ENCODE results near the gene RINL.
"Not testable (repeated sequence)": the region's sequence is repeated elsewhere in the genome, so short reads cannot be mapped to it uniquely, and the experiment has no call there.

RINL gene

GRCh38 chr19:38873400-38873799, 4.7 kb downstream of the RINL start:
- DNase-seq, result not testable (repeated sequence)

GRCh38 chr19:38870612-38871011, 7.5 kb downstream of the RINL start:
- DNase-seq, result no peak

DNA sequence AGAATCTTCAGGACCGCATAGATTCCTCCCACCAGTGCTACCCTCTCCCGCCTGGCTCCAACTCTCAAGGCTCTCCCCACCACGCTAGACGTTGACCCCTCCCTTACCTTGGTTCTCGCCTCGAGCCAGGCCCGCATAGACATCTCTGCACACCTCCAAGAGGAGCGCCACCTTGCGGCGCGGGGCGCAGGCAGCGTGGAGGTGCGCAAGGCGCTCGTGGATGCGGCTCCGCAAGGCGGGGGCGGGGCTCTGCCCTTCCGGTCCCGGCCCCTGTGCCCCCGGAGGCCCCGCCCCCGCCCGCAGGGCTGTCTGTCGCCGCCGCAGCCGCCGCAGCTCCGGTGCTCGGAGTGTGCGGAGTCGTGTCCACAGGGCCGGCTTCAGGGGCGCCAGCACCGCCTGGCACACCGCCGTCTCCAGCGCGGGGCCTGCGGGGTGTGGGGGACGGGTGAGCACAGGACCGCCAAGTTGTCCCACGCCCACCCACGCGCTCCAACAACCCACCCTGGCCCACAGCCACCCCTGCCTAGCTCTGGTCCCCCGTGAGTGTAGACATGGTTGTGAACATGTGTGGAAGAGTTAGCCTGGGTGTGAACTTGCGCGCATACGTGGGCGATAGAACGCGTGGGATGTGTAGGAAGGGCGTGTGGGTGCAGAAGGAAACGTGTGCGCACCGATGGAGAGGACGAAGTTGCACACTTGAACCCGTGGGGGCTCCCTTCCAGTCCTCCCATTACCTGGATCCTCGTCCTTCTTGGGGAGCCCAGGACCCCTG, 8.1 kb downstream of the RINL start:
- peak; percentile 80 for DNase-seq

DNA sequence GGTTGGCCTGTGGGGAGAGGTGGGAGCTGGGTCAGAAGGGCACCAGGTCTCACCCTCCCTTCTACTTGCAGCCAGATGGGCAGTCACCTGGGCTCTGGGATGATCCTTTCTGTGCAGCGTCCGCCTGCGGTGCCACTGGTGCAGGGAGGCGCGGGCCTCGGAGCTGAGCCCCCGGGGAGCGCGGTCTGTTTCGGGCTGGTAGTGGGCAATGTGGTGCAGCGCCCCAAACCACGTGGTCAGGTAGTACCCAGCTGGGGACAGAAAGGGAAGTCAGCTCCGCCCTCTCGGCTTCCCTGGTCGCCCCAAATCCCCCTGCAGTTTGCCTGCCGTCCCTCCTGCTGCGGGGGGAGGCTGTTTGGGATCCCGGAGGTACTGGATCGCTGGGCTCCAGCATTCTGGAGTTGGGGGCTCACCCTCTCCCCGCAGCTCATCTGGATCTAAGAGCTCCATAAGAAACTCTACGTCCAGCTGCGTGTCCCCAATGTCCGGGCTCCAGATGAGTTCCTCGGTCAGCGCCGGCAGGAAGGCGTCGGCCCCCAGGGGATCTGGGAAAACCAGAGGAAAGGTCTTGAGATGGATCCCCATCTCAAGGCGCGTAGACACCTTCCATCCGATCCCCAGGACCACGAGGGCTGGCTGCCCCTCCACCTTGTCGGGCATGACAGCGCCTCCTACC, 8.8 kb downstream of the RINL start:
- DNase-seq, result no peak

DNA sequence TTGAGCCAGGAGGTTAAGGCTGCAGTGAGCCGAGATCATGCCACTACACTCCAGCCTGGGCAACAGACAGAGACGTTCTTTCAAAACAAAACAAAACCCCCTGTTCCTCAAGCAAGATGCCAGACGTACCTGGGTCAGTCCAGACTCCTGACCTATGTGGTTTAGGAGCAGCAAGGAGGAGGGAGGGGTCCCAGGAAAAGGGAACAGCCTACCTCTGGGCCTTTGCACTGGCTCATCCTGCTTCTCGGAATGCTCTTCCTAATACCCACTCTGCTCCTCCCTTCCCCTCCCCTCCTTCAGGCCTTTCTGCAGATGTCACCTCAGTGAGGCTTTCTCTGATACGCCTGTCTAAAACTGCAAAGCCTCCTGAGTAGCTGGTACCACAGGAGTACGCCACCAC, 9.5 kb downstream of the RINL start:
- DNase-seq, result no peak

- no peak for DNase-seq
These were observed 10.8 kb downstream of the RINL start for GRCh38 chr19:38867171-38867780.

GRCh38 chr19:38862321-38863059, 15.6 kb downstream of the RINL start:
- no peak for DNase-seq

- no peak for DNase-seq
These were observed 16.7 kb downstream of the RINL start for GRCh38 chr19:38861368-38861767.

GRCh38 chr19:38859631-38860204, 18.4 kb downstream of the RINL start:
- not testable (repeated sequence) for DNase-seq

GRCh38 chr19:38856813-38857212, 21.3 kb downstream of the RINL start:
- no peak for DNase-seq

- DNase-seq, result not testable (repeated sequence)
These were observed 22.3 kb downstream of the RINL start for GRCh38 chr19:38855751-38856150.

GRCh38 chr19:38854961-38855360, 23.1 kb downstream of the RINL start:
- DNase-seq, result not testable (repeated sequence)

DNA sequence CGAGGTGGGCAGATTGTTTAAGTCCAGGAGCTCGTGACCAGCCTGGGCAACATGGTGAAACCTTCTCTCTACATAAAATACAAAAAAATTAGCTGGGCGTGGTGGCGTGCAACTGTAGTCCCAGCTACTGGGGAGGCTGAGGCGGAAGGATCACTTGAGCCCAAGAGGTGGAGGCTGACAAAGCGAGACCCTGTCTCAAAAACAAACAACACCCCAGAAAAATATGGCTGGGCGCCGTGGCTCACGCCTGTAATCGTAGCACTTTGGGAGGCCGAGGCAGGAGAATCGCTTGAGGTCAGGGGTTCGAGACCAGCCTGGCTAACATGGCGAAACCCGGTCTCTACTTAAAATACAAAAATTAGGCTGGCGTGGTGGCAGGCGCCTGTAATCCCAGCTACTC, 24.9 kb downstream of the RINL start:
- no peak for DNase-seq

- peak; percentile 76 for DNase-seq
These were observed 25.6 kb downstream of the RINL start for GRCh38 chr19:38852231-38853044.

GRCh38 chr19:38851622-38852230, 26.3 kb downstream of the RINL start:
- DNase-seq, result peak; percentile 98

DNA sequence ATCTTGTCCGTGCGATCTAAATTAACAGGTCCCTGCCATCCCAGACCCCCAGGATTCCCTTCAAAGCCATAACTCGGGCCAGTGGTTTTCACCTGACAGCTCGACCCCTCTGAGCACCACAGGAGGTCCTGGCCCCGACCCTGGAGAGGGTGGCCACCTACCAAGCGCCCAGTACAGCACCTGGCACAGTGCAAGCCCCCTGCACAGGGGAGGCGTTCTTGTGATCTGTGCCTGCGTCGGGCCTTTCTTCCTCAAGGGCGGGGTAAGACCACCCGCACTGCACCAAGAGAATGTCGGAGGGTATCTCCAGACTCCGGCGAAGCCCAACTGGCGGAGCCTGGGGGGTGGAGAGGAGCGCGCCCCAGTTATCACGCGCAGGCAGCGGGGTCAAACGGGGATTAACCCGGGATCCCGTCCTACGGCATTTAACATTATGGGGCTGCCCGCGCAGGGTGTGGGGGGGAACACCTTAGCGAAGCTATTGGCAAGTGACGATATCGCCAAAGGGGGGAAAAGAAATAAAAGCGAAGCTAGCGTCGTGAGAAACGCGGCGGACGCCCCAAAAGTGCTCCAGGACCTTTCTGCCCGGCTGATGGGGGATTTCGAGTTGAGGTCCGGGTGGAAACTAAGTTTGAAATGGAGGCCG, 27.0 kb downstream of the RINL start:
- no peak for DNase-seq

- DNase-seq, result peak; percentile 100
These were observed 27.6 kb downstream of the RINL start for GRCh38 chr19:38850436-38850975.

DNA sequence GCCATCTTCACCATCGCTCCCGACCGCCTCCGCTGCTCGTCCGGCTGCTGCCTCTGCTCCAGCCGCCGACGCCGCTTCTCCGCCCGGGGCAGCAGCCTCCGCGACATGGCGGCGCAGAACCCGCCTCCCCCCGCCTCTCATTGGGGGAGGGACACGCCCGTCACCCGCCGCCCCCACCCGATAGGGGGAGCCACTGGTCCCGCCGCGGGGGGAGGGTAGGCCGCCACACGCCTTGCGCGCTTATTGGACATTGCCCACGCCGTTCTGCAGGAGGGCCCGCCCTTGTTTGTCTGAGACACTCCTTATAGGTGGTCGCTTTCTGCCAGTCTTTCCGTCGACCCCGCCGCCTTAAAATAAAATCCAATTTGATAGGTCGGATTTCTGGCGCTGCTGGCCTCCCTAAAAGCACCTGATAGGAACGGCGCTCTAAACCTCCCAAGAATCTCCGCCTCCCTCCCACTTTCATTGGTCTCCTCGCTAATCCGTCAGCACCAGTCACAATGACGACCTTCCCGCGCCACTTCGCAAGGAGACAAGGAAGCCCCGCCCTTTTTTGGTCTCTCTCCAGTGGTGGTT, 28.1 kb downstream of the RINL start, which contains the start of gene HNRNPL:
TSS of gene HNRNPL (minus strand) at position 127 of the 576 bp plus-strand sequence. CDS start at position 107, 20 bp downstream.
- DNase-seq, result no peak

- peak; percentile 100 for DNase-seq
These were observed 28.8 kb downstream of the RINL start for GRCh38 chr19:38849147-38849859.

Measured in suppressor macrophage treated with lipopolysaccharide for 4 hours (primary cell).